GM23338 (cell line): ENCODE data around the gene ADM2. TPM values are rescaled to one million over a fixed set of nuclear protein-coding genes. Genes with fewer than 3 reads are reported as not detected.

ENCODE experiments used
- ATAC-seq: fragments of 200-7000 bp; cut with Tn5 transposase; 3 replicates; pipeline ENCODE4 v1.9.1; 2020
- DNase-seq: peaks from one replicate; pipeline ENCODE4 v3.0.0-alpha.2; 2015; ENCODE audit warnings: low spot score
- H2AFZ ChIP-seq: fragments of 200-600 bp; sonication (generic); 2 replicates; pipeline ENCODE4 v1.8.0; 2016; ENCODE audit warnings: antibody characterized with exemption, mild to moderate bottlenecking, moderate library complexity
- H3F3A ChIP-seq: fragments of 200-600 bp; sonication (generic); replicated peaks from 2 replicates; pipeline ENCODE4 v1.8.0; 2017; ENCODE audit warnings: antibody characterized with exemption, mixed run types, low read depth
- H3K27ac ChIP-seq: fragments of 200-600 bp; sonication (generic); 2 replicates; pipeline ENCODE4 v1.6.1; 2016; ENCODE audit warnings: low read depth
- H3K27me3 ChIP-seq: fragments of 200-600 bp; sonication (generic); 2 replicates; pipeline ENCODE4 v1.8.0; 2016; ENCODE audit warnings: mild to moderate bottlenecking, mixed run types, moderate library complexity; ENCODE audit not compliant: insufficient read depth
- H3K36me3 ChIP-seq: fragments of 200-600 bp; sonication (generic); 2 replicates; pipeline ENCODE4 v1.8.0; 2016; ENCODE audit warnings: mild to moderate bottlenecking; ENCODE audit not compliant: insufficient read depth
- H3K4me1 ChIP-seq: fragments of 200-600 bp; sonication (generic); 2 replicates; pipeline ENCODE4 v1.8.0; 2016; ENCODE audit warnings: mild to moderate bottlenecking, moderate library complexity; ENCODE audit not compliant: insufficient read depth
- H3K4me2 ChIP-seq: fragments of 200-600 bp; sonication (generic); 2 replicates; pipeline ENCODE4 v1.7.1; 2017; ENCODE audit warnings: mixed run types
- H3K4me3 ChIP-seq: fragments of 200-600 bp; sonication (generic); 2 replicates; pipeline ENCODE4 v1.6.1; 2016; ENCODE audit warnings: mixed run types
- H3K79me2 ChIP-seq: fragments of 200-600 bp; sonication (generic); replicated peaks from 2 replicates; pipeline ENCODE4 v1.8.0; 2017; ENCODE audit warnings: mild to moderate bottlenecking; ENCODE audit not compliant: insufficient read depth
- H3K9me2 ChIP-seq: fragments of 200-600 bp; sonication (generic); 2 replicates; pipeline ENCODE4 v1.8.0; 2017; ENCODE audit not compliant: insufficient read depth
- H4K20me1 ChIP-seq: fragments of 200-600 bp; sonication (generic); replicated peaks from 2 replicates; pipeline ENCODE4 v1.8.0; 2017; ENCODE audit warnings: mild to moderate bottlenecking; ENCODE audit not compliant: insufficient read depth
- H3K27ac Mint-ChIP-seq: 2 replicates; pipeline ENCODE4 v1.8.0; 2020; ENCODE audit warnings: inconsistent platforms, mild to moderate bottlenecking, moderate library complexity, mixed read lengths
- H3K27me3 Mint-ChIP-seq: 3 replicates; pipeline ENCODE4 v1.8.0; 2022; ENCODE audit warnings: low read depth, mild to moderate bottlenecking, moderate library complexity, mixed read lengths, inconsistent platforms; ENCODE audit not compliant: insufficient read depth, poor library complexity
- H3K36me3 Mint-ChIP-seq: 3 replicates; pipeline ENCODE4 v1.8.0; 2021; ENCODE audit warnings: low read depth, mild to moderate bottlenecking, inconsistent platforms, moderate library complexity, mixed read lengths
- H3K4me1 Mint-ChIP-seq: 3 replicates; pipeline ENCODE4 v1.8.0; 2020; ENCODE audit warnings: mild to moderate bottlenecking, inconsistent platforms, mixed read lengths
- H3K4me3 Mint-ChIP-seq: 3 replicates; pipeline ENCODE4 v1.8.0; 2021; ENCODE audit warnings: moderate library complexity, mild to moderate bottlenecking, inconsistent platforms, mixed read lengths
- H3K9me3 Mint-ChIP-seq: 3 replicates; pipeline ENCODE4 v1.8.0; 2020; ENCODE audit warnings: moderate library complexity, mild to moderate bottlenecking, inconsistent platforms, mixed read lengths
- NANOG ChIP-seq: IDR thresholded peaks from 2 replicates; pipeline ENCODE4 v1.6.1; 2016; ENCODE audit warnings: antibody characterized with exemption, borderline replicate concordance
- POLR2AphosphoS5 ChIP-seq: IDR thresholded peaks from 2 replicates; pipeline ENCODE4 v1.6.1; 2016; ENCODE audit warnings: antibody characterized with exemption, low read depth
- STAT1 ChIP-seq: IDR thresholded peaks from one replicate; pipeline ENCODE4 v1.6.1; 2016; ENCODE audit warnings: antibody characterized with exemption; ENCODE audit not compliant: unreplicated experiment
- ZNF331 ChIP-seq: fragments of 250-450 bp; sonication (Bioruptor Pico); IDR thresholded peaks from 2 replicates; pipeline ENCODE4 v1.5.0; 2020; ENCODE audit warnings: low read depth, mild to moderate bottlenecking, moderate library complexity
- polyA plus RNA-seq: library from polyadenylated mRNA; unstranded; fragments of >200 nt; fragmentation: Nextera tagmentation; extraction: Ambion mirVana; gene quantifications from 2 replicates; pipeline ENCODE4 v1.2.1, GENCODE V29; 2016
- total RNA-seq: library from RNA; depleted of rRNA; stranded (reverse); fragments of >200 nt; shearing (Covaris generic); gene quantifications from 2 replicates; pipeline ENCODE4 v1.2.3, GENCODE V29; 2014

The ADM2 gene
- total and polyA plus RNA-seq, 2 experiments from 2014 or later, result 3.3 to 7.1 TPM

DNA sequence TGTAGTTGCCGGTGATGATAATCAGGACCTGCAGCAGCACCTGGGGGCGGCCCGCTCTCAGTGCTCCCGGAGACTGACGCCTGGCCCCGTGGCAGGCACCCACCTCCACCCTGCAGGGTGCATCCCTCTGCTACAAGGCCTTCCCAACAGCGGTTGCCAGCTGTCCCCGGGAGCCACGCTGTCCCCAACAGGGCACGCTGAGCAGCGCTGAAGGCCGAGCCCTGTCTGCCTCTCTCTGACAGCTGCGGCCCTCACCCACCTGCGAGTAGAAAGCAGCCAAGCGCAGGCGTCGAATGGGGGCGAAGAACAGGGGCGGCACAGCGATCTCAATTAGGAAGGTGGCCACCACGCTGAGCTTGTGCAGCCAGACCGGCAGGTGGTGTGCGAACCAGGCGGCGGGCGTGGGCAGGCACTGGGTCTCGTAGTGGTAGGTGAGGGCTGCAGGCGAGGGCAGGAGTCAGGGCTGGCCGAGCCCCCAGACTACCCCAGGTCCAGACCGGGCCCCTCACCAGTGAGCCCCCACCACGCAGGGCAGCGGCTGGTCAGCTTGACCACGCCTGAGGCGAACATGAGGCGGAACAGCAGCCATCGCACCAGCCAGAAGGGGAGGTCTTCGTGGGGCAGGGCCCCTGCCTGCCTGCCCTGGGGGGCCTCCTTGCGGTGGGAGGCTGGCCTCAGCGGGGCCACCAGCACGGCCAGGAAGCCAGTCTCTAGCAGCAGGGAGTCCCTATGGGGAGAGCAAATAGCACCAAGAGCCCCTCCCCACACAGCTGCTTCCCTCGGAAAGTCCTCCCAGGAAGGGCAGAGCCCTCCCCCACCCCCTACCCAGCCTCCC is 24.6 kb downstream of the ADM2 start:
- Histone ChIP-seq H3K79me2 (peaks cover 26% of the 10 kb centered on the region), H3K4me2 (no peak overlapping the region)

DNA sequence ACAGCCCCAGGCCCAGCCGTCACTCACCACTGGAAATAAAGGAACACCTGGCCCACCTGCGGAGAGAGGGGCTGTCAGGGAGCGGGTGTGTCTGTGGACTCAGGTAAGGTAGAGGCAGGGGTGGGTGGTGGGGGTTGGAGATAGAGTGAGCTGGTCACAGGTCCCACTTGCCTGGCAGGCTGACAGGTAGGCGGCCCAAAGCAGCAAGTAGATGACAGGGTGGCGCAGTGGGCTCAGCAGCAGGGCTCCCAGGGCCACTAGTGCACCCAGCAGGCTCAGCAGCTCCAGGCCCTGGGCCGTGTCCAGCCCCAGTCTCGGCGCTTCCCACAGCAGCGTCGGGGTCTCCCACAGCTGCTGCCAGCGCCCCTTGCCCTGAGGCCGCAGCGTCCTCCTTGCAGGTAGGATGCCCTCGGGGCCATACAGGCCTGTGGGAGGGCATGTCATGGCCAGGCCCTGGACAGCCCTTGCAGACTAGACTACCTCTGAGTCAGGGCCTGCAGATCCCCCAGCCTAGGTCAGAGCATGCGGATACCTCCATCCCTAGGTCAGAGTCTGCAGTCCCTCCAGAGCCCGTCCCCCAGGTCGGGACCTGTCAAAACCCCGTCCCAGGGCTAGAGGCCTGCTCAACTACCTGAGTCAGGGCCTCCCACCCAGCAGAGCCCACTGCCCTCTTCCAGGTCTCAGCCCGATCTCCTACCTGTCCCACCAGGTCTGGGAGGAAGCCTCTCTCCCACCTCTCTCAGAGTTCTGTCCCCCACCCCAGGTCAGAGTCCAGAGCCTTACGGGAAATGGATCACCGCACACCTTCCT is 25.5 kb downstream of the ADM2 start:
- peak overlapping the region; percentile 44; the same call in 1 of the 2 replicates for H3K27ac Mint-ChIP-seq
- peaks cover 19% of the 10 kb centered on the region for H4K20me1 ChIP-seq
- ATAC-seq (peak; percentile 24), DNase-seq (no peak)
- no peaks in the 10 kb centered on the region for H3K36me3 ChIP-seq
- peaks cover 10% of the 10 kb centered on the region for H3K4me1 Mint-ChIP-seq
- peak overlapping the region; percentile 95 for H3K4me3 ChIP-seq
- peak overlapping the region; percentile 90 for H2AFZ ChIP-seq
- peaks cover 9% of the 10 kb centered on the region for H3K27me3 Mint-ChIP-seq
- H3K27me3 ChIP-seq, result no peaks in the 10 kb centered on the region
- no peaks in the 10 kb centered on the region; the same call in 2 of the 3 replicates for H3K36me3 Mint-ChIP-seq
- H3F3A ChIP-seq, result 0 out of 2 replicates have a peak, but pooled peaks cover 6% of the 10 kb centered on the region
- no peaks in the 10 kb centered on the region for H3K9me3 Mint-ChIP-seq
- H3K4me3 Mint-ChIP-seq, result peak overlapping the region; percentile 93
- TF ChIP-seq STAT1 (no peak), NANOG (no peak)
- peaks cover 30% of the 10 kb centered on the region for H3K79me2 ChIP-seq
- no peak overlapping the region for H3K27ac ChIP-seq
- H3K4me1 ChIP-seq, result peaks cover 7% of the 10 kb centered on the region
- no peaks in the 10 kb centered on the region for H3K9me2 ChIP-seq
- peak overlapping the region; percentile 97 for H3K4me2 ChIP-seq

More for the DNA sequence above, 24.6 kb downstream of the ADM2 start:
- no peaks in the 10 kb centered on the region; the same call in 2 of the 3 replicates for H3K36me3 Mint-ChIP-seq
- H3K27me3 Mint-ChIP-seq, result peaks cover 9% of the 10 kb centered on the region
- ATAC-seq (no peak), DNase-seq (no peak)
- Histone ChIP-seq H4K20me1 (peaks cover 19% of the 10 kb centered on the region), H3K36me3 (no peaks in the 10 kb centered on the region), H3K9me2 (no peaks in the 10 kb centered on the region), H3K27me3 (no peaks in the 10 kb centered on the region), H3K27ac (no peak overlapping the region), H3F3A (0 out of 2 replicates have a peak, but pooled peaks cover 6% of the 10 kb centered on the region), H3K4me1 (peaks cover 7% of the 10 kb centered on the region), H3K4me3 (no peak overlapping the region), H2AFZ (no peak overlapping the region)
- H3K4me1 Mint-ChIP-seq, result peaks cover 10% of the 10 kb centered on the region
- no peaks in the 10 kb centered on the region for H3K9me3 Mint-ChIP-seq
- H3K4me3 Mint-ChIP-seq, result peak overlapping the region; percentile 93; the same call in 2 of the 3 replicates
- TF ChIP-seq POLR2AphosphoS5, result no peak
- H3K27ac Mint-ChIP-seq, result no peak overlapping the region

DNA sequence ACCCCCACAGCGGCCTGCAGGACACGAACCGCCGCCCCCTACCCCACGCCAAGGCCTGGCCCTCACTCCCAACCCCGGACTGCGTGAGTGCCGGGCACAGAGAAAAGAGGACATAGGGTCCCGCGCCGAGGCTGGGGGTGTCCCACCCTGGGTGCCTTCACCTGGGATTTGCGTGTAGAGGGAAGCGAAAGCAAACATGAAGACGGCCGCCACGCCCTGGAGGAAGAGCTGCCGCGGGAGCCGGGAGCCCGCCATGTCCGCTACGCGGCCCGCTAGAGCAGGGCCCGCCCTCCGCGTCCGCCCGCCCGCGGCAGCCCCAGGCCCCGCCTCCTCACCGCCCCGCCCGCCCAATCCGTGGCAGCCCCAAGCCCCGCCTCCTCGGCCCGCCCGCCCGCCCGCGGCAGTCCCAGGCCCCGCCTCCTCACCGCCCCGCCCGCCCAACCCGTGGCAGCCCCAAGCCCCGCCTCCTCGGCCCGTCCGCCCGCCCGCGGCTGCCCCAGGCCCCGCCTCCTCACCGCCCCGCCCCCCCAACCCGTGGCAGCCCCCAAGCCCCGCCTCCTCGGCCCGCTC is 26.2 kb downstream of the ADM2 start, which contains the start of gene LMF2:
LMF2 (minus strand) TSS at position 282 of the 570 bp plus-strand sequence; CDS start at position 255, 27 bp downstream.
- no peaks in the 10 kb centered on the region for H3K9me3 Mint-ChIP-seq
- peak; percentile 74 for ATAC-seq
- DNase-seq, result peak; percentile 83
- H3K36me3 Mint-ChIP-seq, result no peaks in the 10 kb centered on the region; the same call in 2 of the 3 replicates
- H3K4me1 Mint-ChIP-seq, result peaks cover 10% of the 10 kb centered on the region
- peak within 1 kb of the TSS; percentile 86; the same call in 1 of the 2 replicates for H3K27ac ChIP-seq
- H2AFZ ChIP-seq, result peak within 1 kb of the TSS; percentile 90
- H3K4me3 ChIP-seq, result peak within 1 kb of the TSS; percentile 95
- H3K27ac Mint-ChIP-seq, result peak within 1 kb of the TSS; percentile 98
- no peaks in the 10 kb centered on the region for H3K9me2 ChIP-seq
- peaks cover 37% of the 10 kb centered on the region for H3K79me2 ChIP-seq
- H3K4me1 ChIP-seq, result peaks cover 7% of the 10 kb centered on the region
- H3K36me3 ChIP-seq, result no peaks in the 10 kb centered on the region
- H3K4me3 Mint-ChIP-seq, result peak within 1 kb of the TSS; percentile 93
- no peaks in the 10 kb centered on the region for H3K27me3 ChIP-seq
- no peak for TF ChIP-seq ZNF331
- peak; percentile 48; the same call in 1 of the 2 replicates for TF ChIP-seq POLR2AphosphoS5
- 0 out of 2 replicates have a peak, but pooled peaks cover 6% of the 10 kb centered on the region for H3F3A ChIP-seq
- peaks cover 22% of the 10 kb centered on the region for H4K20me1 ChIP-seq
- H3K27me3 Mint-ChIP-seq, result peaks cover 9% of the 10 kb centered on the region
- peak within 1 kb of the TSS; percentile 97 for H3K4me2 ChIP-seq
